Measurements from ENCODE around the gene DIAPH1.

DNA sequence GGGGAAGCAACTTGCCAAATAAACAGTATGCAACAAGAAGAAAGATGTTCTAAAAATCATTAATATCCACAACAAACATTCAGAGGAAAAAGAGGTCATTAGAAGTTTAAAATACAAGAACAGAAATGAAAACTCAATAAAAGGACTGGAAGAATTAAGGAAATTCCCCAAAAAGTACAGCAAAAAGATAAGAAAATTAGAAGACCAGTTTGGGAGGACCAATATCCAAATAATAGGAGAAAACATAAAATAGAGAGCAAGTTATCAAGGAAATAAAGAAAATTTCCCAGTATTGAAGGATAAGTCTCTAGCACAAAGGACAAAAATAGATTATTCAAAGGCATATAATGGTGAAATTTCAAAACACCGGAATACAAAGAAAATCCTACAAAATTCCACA, 21.9 kb downstream of the DIAPH1 start:
- TF ChIP-seq POLR2A (IDR thresholded peaks at IDR 0.05): no peak
- TF ChIP-seq, protein P1, sequence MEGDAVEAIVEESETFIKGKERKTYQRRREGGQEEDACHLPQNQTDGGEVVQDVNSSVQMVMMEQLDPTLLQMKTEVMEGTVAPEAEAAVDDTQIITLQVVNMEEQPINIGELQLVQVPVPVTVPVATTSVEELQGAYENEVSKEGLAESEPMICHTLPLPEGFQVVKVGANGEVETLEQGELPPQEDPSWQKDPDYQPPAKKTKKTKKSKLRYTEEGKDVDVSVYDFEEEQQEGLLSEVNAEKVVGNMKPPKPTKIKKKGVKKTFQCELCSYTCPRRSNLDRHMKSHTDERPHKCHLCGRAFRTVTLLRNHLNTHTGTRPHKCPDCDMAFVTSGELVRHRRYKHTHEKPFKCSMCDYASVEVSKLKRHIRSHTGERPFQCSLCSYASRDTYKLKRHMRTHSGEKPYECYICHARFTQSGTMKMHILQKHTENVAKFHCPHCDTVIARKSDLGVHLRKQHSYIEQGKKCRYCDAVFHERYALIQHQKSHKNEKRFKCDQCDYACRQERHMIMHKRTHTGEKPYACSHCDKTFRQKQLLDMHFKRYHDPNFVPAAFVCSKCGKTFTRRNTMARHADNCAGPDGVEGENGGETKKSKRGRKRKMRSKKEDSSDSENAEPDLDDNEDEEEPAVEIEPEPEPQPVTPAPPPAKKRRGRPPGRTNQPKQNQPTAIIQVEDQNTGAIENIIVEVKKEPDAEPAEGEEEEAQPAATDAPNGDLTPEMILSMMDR (IDR thresholded peaks at IDR 0.05): no peak

Measured in vagina (tissue), 2 donors.